ENCODE data around the gene BMPR1B.
"Not testable (repeated sequence)": the region's sequence is repeated elsewhere in the genome, so short reads cannot be mapped to it uniquely, and the experiment has no call there.

The BMPR1B gene

DNA sequence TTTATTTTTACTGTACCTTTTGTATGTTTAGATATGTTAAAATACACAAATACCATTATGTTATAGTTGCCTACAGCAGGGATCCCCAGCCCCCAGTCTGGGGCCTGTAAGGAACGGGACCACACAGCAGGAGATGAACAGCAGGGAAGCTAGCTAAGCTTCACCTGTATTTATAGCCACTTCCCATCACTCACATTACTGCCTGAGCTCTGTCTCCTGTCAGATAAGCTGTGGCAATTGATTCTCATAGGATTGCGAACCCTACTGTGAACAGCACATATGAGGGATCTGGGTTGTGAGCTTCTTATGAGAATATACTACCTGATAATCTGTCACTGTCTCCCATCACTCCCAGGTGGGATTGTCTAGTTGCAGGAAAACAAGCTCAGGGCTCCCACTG, 73.9 kb downstream of the BMPR1B start:
- no peak for DNase-seq

DNA sequence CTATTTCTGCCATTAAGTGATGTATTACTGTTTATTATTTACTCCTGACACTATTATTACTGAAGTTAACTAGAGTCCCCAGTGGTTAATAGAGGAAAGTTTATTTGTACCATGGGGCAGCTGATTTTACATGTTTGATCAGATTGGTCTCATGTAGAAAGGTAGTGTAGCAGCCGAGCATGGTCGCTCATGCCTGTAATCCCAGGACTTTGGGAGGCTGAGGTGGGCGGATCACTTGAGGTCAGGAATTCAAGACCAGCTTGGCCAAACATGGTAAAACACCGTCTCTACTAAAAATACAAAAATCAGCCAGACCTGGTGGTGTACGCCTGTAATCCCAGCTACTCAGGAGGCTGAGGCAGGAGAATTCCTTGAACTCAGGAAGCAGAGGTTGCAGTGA, 74.6 kb downstream of the BMPR1B start:
- not testable (repeated sequence) for DNase-seq

GRCh38 chr4:94833394-94833793, 75.6 kb downstream of the BMPR1B start:
- DNase-seq = no peak

- no peak for DNase-seq
Observed at GRCh38 chr4:94834501-94834900, 76.7 kb downstream of the BMPR1B start.

DNA sequence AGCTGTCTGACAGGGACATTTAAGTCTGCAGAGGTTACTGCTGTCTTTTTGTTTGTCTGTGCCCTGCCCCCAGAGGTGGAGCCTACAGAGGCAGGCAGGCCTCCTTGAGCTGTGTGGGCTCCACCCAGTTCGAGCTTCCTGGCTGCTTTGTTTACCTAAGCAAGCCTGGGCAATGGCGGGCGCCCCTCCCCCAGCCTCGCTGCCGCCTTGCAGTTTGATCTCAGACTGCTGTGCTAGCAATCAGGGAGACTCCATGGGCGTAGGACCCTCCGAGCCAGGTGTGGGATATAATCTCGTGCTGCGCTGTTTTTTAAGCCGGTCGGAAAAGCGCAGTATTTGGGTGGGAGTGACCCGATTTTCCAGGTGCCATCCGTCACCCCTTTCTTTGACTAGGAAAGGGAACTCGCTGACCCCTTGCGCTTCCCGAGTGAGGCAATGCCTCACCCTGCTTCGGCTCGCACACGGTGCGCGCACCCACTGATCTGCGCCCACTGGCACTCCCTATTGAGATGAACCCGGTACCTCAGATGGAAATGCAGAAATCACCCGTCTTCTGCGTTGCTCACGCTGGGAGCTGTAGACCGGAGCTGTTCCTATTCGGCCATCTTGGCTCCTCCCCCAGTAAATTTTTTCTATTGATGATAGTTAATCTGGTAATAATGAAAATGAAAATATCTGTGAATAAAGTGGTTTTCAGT, 83.6 kb downstream of the BMPR1B start:
- not testable (repeated sequence) for DNase-seq

- DNase-seq = no peak
Observed at GRCh38 chr4:94841864-94842221, 84.1 kb downstream of the BMPR1B start.

GRCh38 chr4:94843216-94843615, 85.5 kb downstream of the BMPR1B start:
- no peak for DNase-seq

DNA sequence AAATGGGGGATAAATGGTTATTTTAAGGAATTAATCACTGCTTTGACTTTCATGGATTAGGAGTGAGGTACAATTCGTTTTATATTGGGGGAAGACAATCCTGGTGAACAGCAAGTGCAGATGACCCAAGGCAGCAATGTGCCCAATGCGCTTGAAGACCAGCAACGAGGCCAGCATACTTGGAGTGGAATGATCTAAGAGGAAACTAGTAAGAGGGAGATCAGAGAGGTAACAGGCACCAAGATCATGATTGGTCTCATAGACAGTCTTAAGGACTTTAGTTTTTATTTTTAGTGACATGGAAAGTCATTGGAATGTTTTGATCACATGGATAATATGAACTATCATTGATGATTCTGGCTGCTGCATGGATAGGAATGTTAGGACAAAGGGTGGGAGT, 90.6 kb downstream of the BMPR1B start:
- DNase-seq = no peak

DNA sequence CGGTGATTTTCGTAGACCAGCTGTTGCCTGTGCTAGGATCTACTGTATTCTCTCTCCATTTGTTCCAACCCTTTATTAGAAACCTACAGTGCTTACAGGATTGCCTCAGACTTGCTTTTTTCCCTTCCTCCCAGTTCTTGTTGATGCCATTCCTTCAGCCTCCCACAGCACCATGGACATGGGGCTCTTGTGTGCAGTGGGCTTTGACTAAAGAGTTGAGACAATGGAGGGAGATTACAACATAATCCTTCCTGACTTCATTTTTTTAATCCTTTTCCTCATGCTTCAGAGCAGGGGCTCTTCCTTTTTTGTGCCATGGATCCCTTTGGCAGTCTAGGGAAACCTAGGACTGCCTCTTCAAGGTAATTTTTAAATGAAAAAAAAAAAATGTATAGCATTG, 92.1 kb downstream of the BMPR1B start:
- DNase-seq = no peak

DNA sequence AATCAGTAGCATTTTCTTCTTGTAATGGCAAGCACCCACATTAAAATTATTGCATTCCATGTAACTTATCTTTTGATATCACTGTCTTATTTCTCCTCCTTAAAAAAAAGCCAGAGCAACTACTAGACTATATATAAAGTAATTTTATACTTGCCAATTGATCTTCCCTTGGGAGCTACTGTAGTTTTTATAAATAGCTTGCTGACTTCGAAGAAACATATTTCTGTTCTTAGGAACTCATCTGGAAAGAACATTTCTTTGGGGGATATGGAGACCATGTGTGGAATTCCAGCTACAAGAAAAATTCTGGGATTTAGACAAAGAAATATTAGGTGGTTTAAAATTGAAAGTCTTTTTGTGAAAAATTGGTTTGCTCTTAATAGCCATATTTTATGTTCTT, 94.9 kb downstream of the BMPR1B start:
- no peak for DNase-seq

- no peak for DNase-seq
Observed at GRCh38 chr4:94856030-94856429, 98.3 kb downstream of the BMPR1B start.

DNA sequence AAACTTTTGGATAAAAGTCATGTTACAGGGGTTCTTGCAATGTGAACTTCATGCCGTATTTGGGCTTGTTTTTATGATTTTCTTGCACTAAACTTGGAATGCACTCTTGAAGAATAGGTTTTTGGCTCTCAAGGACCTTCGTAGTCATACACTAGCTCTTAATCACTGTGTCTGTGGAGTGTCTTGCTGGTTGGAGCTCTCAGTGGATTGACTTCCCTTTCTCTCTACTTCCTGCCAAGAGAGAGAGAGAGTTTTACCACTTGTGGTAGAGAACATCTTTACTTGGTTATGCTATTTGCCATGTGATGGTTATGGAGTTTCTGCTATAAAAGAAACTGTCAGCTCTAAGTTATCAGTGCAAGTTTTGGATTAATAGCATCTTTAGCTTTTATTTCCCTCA, 112.4 kb downstream of the BMPR1B start:
- no peak for DNase-seq

DNA sequence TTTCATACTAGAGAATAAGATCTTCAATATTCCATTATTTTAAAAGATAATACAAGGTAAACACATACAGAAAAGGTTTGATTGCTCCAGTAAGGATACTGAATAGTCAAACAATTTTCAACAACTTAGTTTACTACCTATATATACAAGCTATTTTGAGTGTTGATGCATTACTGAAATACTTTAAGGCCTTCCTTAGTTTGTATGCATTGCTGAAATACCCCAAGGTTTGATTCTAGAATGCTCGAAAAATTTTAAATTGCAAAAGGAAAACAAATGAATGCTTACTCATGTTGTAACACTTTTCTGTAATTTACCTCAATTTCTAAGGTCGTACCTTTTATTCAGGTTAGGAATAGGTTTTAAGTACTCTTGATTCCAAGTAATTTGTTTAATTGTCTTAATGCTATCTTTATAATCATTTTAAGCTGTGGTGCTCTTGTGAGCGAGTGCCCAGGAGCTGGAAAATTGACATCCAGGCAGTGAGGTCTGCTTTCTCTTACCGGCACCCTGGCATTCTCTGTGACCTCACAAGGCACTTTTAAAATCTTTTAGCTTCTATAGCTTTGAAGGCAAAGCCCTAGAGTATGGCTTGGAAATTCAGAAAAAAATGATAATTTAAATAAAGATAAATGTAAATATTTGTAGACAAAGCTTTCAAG, 114.0 kb downstream of the BMPR1B start:
- DNase-seq = no peak

GRCh38 chr4:94877973-94878372, 120.2 kb downstream of the BMPR1B start:
- DNase-seq = no peak

DNA sequence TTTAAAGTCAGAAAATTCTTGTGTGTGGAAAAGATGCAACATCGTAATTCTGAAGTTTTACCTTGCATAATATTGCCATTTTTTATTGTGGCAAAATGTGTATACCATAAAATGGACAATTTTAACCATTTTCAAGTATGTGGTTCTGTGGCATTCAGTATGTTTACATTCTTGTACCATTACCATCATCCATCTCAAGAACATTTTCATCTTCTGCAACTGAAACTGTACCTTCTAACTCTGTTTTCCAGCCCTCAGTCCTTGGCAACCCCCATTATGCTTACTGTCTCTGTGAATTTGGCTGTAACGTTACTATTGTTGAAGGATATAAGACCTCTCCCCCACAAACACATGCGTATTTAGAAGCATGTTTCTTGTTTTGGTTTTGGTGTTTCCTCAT, 123.2 kb downstream of the BMPR1B start:
- DNase-seq = no peak

- DNase-seq = no peak
Observed at GRCh38 chr4:94882756-94883155, 125.0 kb downstream of the BMPR1B start.

GRCh38 chr4:94887027-94887426, 129.3 kb downstream of the BMPR1B start:
- no peak for DNase-seq

GRCh38 chr4:94889523-94889922, 131.8 kb downstream of the BMPR1B start:
- DNase-seq = no peak

- DNase-seq = no peak
Observed at GRCh38 chr4:94889946-94890345, 132.2 kb downstream of the BMPR1B start.

DNA sequence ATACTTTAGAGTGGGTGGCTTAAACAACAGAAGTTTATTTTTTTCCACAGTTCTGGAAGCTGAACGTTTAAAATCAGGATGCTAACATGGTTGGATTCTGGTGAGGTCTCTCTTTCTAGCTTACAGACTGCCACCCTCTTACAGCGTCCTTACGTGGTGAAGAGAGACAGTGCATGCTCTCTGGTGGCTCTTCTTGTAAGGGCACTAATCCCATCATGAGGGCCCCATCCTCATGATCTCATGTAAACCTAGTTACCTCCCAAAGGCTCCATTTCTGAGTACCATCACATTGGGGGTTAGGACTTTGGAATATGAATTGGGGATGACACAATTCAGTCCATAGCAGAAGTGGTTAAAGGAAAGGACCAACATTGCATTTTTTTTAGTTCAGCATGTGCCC, 132.8 kb downstream of the BMPR1B start:
- no peak for DNase-seq

DNA sequence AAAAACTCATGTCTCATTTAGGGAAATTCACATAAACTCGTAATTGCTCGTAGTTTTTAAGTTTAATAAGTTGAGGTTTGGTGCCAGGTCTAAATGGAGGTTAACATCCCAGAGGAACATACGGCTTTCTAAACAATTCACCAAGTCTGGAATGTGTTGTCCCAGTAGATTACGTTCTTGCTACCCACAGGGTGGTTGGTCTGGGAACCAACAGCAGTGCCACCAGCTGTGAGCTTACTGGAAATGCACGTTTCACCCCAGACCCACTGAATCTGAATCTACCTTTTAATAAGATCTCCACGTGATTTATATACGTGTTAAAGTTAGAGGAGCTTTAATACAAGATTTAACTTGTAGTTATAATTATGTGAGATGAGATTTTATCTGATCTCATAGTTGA, 134.3 kb downstream of the BMPR1B start:
- DNase-seq = no peak

DNA sequence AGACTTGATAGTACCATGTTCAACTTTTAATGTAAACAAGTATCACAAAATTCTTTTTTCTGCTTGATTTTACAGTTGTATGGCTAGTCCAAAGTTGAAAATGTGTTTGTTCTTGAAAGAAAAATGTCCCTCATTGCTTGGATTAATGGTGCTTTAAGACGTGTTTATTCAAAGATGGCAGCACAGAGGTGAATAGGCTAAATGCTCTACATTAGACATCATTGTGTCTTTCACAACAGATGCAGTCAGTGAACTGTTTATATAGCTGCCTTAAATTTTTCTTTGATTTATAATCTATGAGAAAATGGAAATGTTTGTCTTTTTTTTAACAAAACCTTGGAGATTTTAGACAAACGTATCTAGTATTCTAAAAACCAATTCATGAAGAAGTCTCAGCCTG, 137.3 kb downstream of the BMPR1B start:
- DNase-seq = no peak

- no peak for DNase-seq
Observed at GRCh38 chr4:94897023-94897422, 139.3 kb downstream of the BMPR1B start.

DNA sequence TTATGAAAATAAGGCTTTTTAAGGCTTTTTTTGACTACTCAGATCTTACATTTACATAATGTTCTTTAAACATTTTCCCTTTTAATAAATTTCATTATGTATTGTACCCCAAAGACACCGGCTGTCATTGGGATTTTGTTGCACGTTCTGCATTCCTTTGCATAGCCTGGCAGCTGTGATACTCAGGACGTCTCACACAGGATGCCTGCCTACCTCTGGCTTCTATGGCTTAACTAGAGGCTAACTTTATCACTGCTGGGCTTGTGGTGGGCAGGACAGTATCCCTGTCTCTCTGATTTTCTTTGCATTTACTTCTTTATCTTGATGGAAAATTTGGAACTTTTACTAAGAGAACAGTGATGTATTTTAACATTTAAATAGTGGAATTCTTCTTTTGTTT, 147.8 kb downstream of the BMPR1B start:
- DNase-seq = no peak

Measured in amygdala (tissue), 56 donors.